OCI-LY3 (cell line): ENCODE data around the gene PRSS58.

Source experiments
- H2AFZ ChIP-seq: fragments of 200-600, 300-600 bp; shearing (Covaris generic); 2 replicates; pipeline ENCODE4 v1.6.0; 2014; ENCODE audit warnings: antibody characterized with exemption, low read depth, low read length
- H3K27ac ChIP-seq: fragments of 200-600, 300-600 bp; sonication (generic); 2 replicates; pipeline ENCODE4 v1.5.1; 2014; ENCODE audit warnings: mild to moderate bottlenecking, low read length, moderate library complexity, mixed read lengths
- H3K27me3 ChIP-seq: fragments of 200-600, 300-600 bp; sonication (generic); 2 replicates; pipeline ENCODE4 v1.6.1; 2014; ENCODE audit warnings: low read depth, low read length, mixed read lengths
- H3K36me3 ChIP-seq: fragments of 200-600, 300-600 bp; sonication (generic); replicated peaks from 2 replicates; pipeline ENCODE3; 2014; ENCODE audit warnings: low read depth, low read length, mixed read lengths
- H3K4me1 ChIP-seq: fragments of 300-600, 200-600 bp; sonication (generic); 2 replicates; pipeline ENCODE4 v1.6.1; 2014; ENCODE audit warnings: low read length, mixed read lengths
- H3K4me2 ChIP-seq: fragments of 200-600, 300-600 bp; sonication (generic); 2 replicates; pipeline ENCODE4 v1.6.1; 2014; ENCODE audit warnings: low read length, mixed read lengths
- H3K4me3 ChIP-seq: fragments of 300-600, 200-600 bp; sonication (generic); 2 replicates; pipeline ENCODE4 v1.5.1; 2014; ENCODE audit warnings: antibody characterized with exemption, mild to moderate bottlenecking, low read length, moderate library complexity
- H3K79me2 ChIP-seq: fragments of 300-600, 200-600 bp; shearing (Covaris generic); 2 replicates; pipeline ENCODE4 v1.6.1; 2014; ENCODE audit warnings: mild to moderate bottlenecking, low read length, mixed read lengths
- H3K9ac ChIP-seq: fragments of 300-600, 200-600 bp; shearing (Covaris generic); 2 replicates; pipeline ENCODE4 v1.6.0; 2014; ENCODE audit warnings: mild to moderate bottlenecking, low read length, moderate library complexity
- H3K9me3 ChIP-seq: fragments of 200-600, 300-600 bp; shearing (Covaris generic); 2 replicates; pipeline ENCODE4 v1.6.1; 2014; ENCODE audit warnings: low read length, mixed read lengths; ENCODE audit not compliant: insufficient read depth
- H4K20me1 ChIP-seq: fragments of 200-600, 300-600 bp; sonication (generic); 2 replicates; pipeline ENCODE4 v1.6.1; 2016; ENCODE audit warnings: low read length, mixed read lengths; ENCODE audit not compliant: insufficient read depth
- EZH2phosphoT487 ChIP-seq: fragments of 200-600 bp; shearing (Covaris generic); IDR thresholded peaks from 2 replicates; pipeline ENCODE4 v1.6.1; 2018; ENCODE audit warnings: antibody characterized with exemption, mixed run types, low read depth
- TF ChIP-seq, protein P1 (sequence below): fragments of 200-600, 300-600 bp; sonication (generic); IDR thresholded peaks from 2 replicates; pipeline ENCODE4 v1.5.1; 2014; ENCODE audit warnings: antibody characterized with exemption, low read length, low read depth

Gene PRSS58

DNA sequence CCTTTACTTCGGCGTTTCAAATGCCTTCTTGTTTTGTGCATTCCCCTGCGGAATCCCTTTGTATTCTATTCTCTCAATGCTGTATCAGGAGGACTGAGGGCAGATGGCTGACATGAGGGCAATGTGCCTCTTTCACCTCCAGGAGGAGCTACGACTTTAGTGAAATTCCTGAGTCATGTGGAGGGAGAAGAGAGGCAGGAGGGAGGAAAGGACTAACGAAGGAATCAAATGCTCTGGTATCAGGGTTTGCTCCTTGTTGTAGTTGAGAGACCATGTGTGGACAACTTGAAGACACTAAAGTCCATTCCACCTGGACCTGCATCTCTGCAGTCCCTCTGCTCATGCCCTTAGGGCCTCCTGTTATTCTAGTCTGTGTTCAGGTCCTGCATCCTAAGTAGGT, 40.2 kb upstream of the PRSS58 start:
- H3K9me3 ChIP-seq: no peaks in the 10 kb centered on the region
- no peak overlapping the region for H3K9ac ChIP-seq
- H4K20me1 ChIP-seq: no peaks in the 10 kb centered on the region
- no peak for TF ChIP-seq EZH2phosphoT487
- TF ChIP-seq, protein P1, sequence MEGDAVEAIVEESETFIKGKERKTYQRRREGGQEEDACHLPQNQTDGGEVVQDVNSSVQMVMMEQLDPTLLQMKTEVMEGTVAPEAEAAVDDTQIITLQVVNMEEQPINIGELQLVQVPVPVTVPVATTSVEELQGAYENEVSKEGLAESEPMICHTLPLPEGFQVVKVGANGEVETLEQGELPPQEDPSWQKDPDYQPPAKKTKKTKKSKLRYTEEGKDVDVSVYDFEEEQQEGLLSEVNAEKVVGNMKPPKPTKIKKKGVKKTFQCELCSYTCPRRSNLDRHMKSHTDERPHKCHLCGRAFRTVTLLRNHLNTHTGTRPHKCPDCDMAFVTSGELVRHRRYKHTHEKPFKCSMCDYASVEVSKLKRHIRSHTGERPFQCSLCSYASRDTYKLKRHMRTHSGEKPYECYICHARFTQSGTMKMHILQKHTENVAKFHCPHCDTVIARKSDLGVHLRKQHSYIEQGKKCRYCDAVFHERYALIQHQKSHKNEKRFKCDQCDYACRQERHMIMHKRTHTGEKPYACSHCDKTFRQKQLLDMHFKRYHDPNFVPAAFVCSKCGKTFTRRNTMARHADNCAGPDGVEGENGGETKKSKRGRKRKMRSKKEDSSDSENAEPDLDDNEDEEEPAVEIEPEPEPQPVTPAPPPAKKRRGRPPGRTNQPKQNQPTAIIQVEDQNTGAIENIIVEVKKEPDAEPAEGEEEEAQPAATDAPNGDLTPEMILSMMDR: peak; percentile 30; the same call in 1 of the 2 replicates
- no peak overlapping the region for H2AFZ ChIP-seq
- no peak overlapping the region for H3K4me3 ChIP-seq
- H3K4me2 ChIP-seq: peak overlapping the region; percentile 31; the same call in 1 of the 2 replicates
- H3K79me2 ChIP-seq: no peaks in the 10 kb centered on the region
- H3K36me3 ChIP-seq: no peaks in the 10 kb centered on the region
- H3K27ac ChIP-seq: no peak overlapping the region
- peaks cover 17% of the 10 kb centered on the region for H3K4me1 ChIP-seq
- H3K27me3 ChIP-seq: peaks cover 39% of the 10 kb centered on the region

DNA sequence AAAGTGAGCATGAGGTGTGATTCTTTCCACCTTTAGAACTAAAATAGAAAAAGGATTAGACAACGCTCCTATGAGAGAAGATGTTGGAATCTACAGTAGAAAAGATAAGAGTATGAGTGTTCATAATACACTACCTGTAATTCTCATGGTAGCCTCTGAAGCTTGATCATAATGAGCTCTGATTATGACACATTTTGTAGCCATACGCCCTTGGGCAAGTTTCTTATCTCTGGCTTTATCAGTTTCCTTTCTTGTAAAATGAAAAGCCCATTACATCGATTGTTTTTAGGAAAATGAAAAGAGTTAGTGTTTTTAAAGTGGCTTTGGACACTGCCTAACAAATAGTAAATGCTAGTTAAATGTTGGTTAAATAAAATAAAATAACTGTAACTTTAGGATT, 22.4 kb upstream of the PRSS58 start:
- Histone ChIP-seq H3K4me1 (no peaks in the 10 kb centered on the region), H3K36me3 (no peaks in the 10 kb centered on the region), H3K27ac (no peak overlapping the region), H3K4me2 (no peak overlapping the region), H3K27me3 (peaks cover 45% of the 10 kb centered on the region), H3K9ac (no peak overlapping the region), H4K20me1 (no peaks in the 10 kb centered on the region), H2AFZ (no peak overlapping the region), H3K4me3 (no peak overlapping the region), H3K9me3 (no peaks in the 10 kb centered on the region), H3K79me2 (no peaks in the 10 kb centered on the region)
- TF ChIP-seq, protein P1: no peak
- no peak for TF ChIP-seq EZH2phosphoT487

GRCh38 chr7:142279601-142280000, 21.7 kb upstream of the PRSS58 start:
- no peak overlapping the region for H3K4me3 ChIP-seq
- no peak overlapping the region for H3K9ac ChIP-seq
- H3K27me3 ChIP-seq: peaks cover 41% of the 10 kb centered on the region
- H2AFZ ChIP-seq: no peak overlapping the region
- H4K20me1 ChIP-seq: no peaks in the 10 kb centered on the region
- no peak overlapping the region for H3K27ac ChIP-seq
- H3K4me2 ChIP-seq: no peak overlapping the region
- no peaks in the 10 kb centered on the region for H3K4me1 ChIP-seq
- TF ChIP-seq EZH2phosphoT487: no peak
- TF ChIP-seq, protein P1: no peak
- H3K9me3 ChIP-seq: no peaks in the 10 kb centered on the region
- no peaks in the 10 kb centered on the region for H3K36me3 ChIP-seq
- no peaks in the 10 kb centered on the region for H3K79me2 ChIP-seq

DNA sequence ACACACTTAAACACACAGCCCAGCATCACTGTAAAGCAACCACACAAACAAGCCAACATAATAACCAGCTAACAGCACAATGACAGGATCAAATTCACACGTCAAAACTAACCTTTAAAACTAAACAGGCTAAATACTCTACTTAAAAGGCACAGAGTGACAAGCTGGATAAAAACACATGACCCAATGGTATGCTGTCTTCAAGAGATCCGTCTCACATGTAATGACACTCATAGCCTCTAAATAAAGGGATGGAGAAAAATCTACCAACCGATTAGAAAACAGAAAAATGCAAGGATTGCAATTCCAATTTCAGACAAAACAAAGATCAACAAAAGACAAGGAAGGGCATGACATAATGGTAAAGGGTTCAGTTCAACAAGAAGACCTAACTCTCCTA, 17.2 kb upstream of the PRSS58 start:
- no peaks in the 10 kb centered on the region for H4K20me1 ChIP-seq
- H3K4me2 ChIP-seq: no peak overlapping the region
- H3K27ac ChIP-seq: no peak overlapping the region
- H3K9me3 ChIP-seq: no peaks in the 10 kb centered on the region
- no peak overlapping the region for H3K4me3 ChIP-seq
- H3K36me3 ChIP-seq: no peaks in the 10 kb centered on the region
- H3K9ac ChIP-seq: no peak overlapping the region
- H3K27me3 ChIP-seq: peaks cover 32% of the 10 kb centered on the region
- H3K79me2 ChIP-seq: no peaks in the 10 kb centered on the region
- no peak for TF ChIP-seq EZH2phosphoT487
- TF ChIP-seq, protein P1: no peak
- H3K4me1 ChIP-seq: no peaks in the 10 kb centered on the region
- H2AFZ ChIP-seq: no peak overlapping the region
